BLaER1 (cell line): ENCODE data around the gene ZNRF4.

Experiments
- H3K27ac ChIP-seq: shearing (Covaris generic); formaldehyde crosslinking; 2 replicates; pipeline ENCODE4 v1.8.1; 2022
- H3K27me3 ChIP-seq: shearing (Covaris generic); formaldehyde crosslinking; 2 replicates; pipeline ENCODE4 v1.8.1; 2022
- H3K36me3 ChIP-seq: shearing (Covaris generic); formaldehyde crosslinking; 2 replicates; pipeline ENCODE4 v1.8.1; 2022
- H3K4me1 ChIP-seq: shearing (Covaris generic); formaldehyde crosslinking; 2 replicates; pipeline ENCODE4 v1.8.1; 2022
- H3K4me2 ChIP-seq: shearing (Covaris generic); formaldehyde crosslinking; 2 replicates; pipeline ENCODE4 v1.8.1; 2022
- H3K4me3 ChIP-seq: shearing (Covaris generic); formaldehyde crosslinking; 2 replicates; pipeline ENCODE4 v1.8.1; 2022
- H3K9ac ChIP-seq: shearing (Covaris generic); formaldehyde crosslinking; 2 replicates; pipeline ENCODE4 v1.8.1; 2022
- H3K9me3 ChIP-seq: shearing (Covaris generic); formaldehyde crosslinking; 2 replicates; pipeline ENCODE4 v1.8.1; 2022
- H4K20me1 ChIP-seq: shearing (Covaris generic); formaldehyde crosslinking; 2 replicates; pipeline ENCODE4 v1.8.1; 2022
- Cebpa-rat ChIP-seq: shearing (Covaris generic); IDR thresholded peaks from 2 replicates; pipeline ENCODE4 v1.8.1; 2022

Gene ZNRF4

GRCh38 chr19:5495792-5496191, 40.6 kb downstream of the ZNRF4 start:
- Histone ChIP-seq H3K9me3 (no peaks in the 10 kb centered on the region), H3K9ac (no peak overlapping the region), H3K36me3 (no peaks in the 10 kb centered on the region), H3K27me3 (peaks cover 45% of the 10 kb centered on the region), H4K20me1 (peaks cover 16% of the 10 kb centered on the region; the same call in 1 of the 2 replicates), H3K4me1 (no peaks in the 10 kb centered on the region), H3K27ac (no peak overlapping the region), H3K4me2 (no peak overlapping the region), H3K4me3 (no peak overlapping the region)
- no peak for TF ChIP-seq Cebpa-rat

- H3K4me2 ChIP-seq: no peak overlapping the region
- H3K27ac ChIP-seq: no peak overlapping the region
These were observed 42.1 kb downstream of the ZNRF4 start for GRCh38 chr19:5497297-5497696.

GRCh38 chr19:5498830-5499550, 43.8 kb downstream of the ZNRF4 start:
- no peak overlapping the region for H3K4me3 ChIP-seq
- no peak overlapping the region for H3K9ac ChIP-seq
- no peak overlapping the region for H3K27ac ChIP-seq
- no peaks in the 10 kb centered on the region for H4K20me1 ChIP-seq
- H3K36me3 ChIP-seq: no peaks in the 10 kb centered on the region
- no peaks in the 10 kb centered on the region for H3K4me1 ChIP-seq
- H3K27me3 ChIP-seq: peaks cover 13% of the 10 kb centered on the region
- H3K4me2 ChIP-seq: no peak overlapping the region
- H3K9me3 ChIP-seq: peaks cover 29% of the 10 kb centered on the region
- TF ChIP-seq Cebpa-rat: no peak

More at GRCh38 chr19:5497297-5497696, 42.1 kb downstream of the ZNRF4 start:
- Histone ChIP-seq H3K4me3 (no peak overlapping the region), H3K27me3 (peaks cover 30% of the 10 kb centered on the region), H3K9me3 (peaks cover 12% of the 10 kb centered on the region), H3K9ac (no peak overlapping the region), H3K4me1 (no peaks in the 10 kb centered on the region), H3K36me3 (no peaks in the 10 kb centered on the region), H4K20me1 (peaks cover 9% of the 10 kb centered on the region; the same call in 1 of the 2 replicates)
- no peak for TF ChIP-seq Cebpa-rat

GRCh38 chr19:5501907-5502306, 46.7 kb downstream of the ZNRF4 start:
- TF ChIP-seq Cebpa-rat: no peak
- Histone ChIP-seq H4K20me1 (no peaks in the 10 kb centered on the region), H3K4me3 (no peak overlapping the region), H3K9me3 (peaks cover 39% of the 10 kb centered on the region), H3K27ac (no peak overlapping the region), H3K9ac (no peak overlapping the region), H3K4me1 (no peaks in the 10 kb centered on the region), H3K4me2 (no peak overlapping the region), H3K36me3 (no peaks in the 10 kb centered on the region), H3K27me3 (no peaks in the 10 kb centered on the region)

GRCh38 chr19:5503598-5503997, 48.4 kb downstream of the ZNRF4 start:
- Histone ChIP-seq H3K4me1 (no peaks in the 10 kb centered on the region), H3K27me3 (no peaks in the 10 kb centered on the region), H3K9me3 (peaks cover 39% of the 10 kb centered on the region), H3K36me3 (no peaks in the 10 kb centered on the region), H3K9ac (no peak overlapping the region), H3K27ac (no peak overlapping the region), H3K4me2 (no peak overlapping the region), H3K4me3 (no peak overlapping the region), H4K20me1 (no peaks in the 10 kb centered on the region)
- no peak for TF ChIP-seq Cebpa-rat

GRCh38 chr19:5504114-5504513, 48.9 kb downstream of the ZNRF4 start:
- H3K4me1 ChIP-seq: no peaks in the 10 kb centered on the region
- no peak for TF ChIP-seq Cebpa-rat
- H3K36me3 ChIP-seq: no peaks in the 10 kb centered on the region
- H3K27me3 ChIP-seq: no peaks in the 10 kb centered on the region
- H3K9ac ChIP-seq: no peak overlapping the region
- H3K4me2 ChIP-seq: no peak overlapping the region
- H3K9me3 ChIP-seq: peaks cover 39% of the 10 kb centered on the region
- H3K4me3 ChIP-seq: no peak overlapping the region
- H4K20me1 ChIP-seq: no peaks in the 10 kb centered on the region
- no peak overlapping the region for H3K27ac ChIP-seq
